ENCODE results near the gene HIVEP2. TPM values are rescaled to one million over a fixed set of nuclear protein-coding genes. Genes with fewer than 3 reads are reported as not detected.

The HIVEP2 gene
- total RNA-seq, 1 experiment from 2014 or later, result 8.3 TPM

DNA sequence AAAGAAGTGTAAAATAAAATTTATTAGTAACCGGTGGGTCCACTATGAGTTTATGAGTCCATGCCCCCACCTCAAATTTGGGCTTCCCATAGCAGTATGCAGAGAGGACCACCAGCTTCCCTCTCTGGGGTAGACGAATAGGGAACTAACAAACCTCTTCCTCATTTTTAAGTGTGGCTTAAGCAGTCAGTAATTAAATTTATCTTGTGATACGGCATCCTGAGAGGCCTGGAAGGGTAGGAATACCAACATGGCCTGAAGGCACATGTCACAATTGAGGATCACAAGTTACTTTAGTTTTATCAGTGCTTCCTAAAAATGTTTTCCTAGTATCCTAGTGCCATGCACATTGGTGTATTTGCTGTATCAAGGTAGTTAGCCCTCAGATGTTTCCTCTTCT, 239.9 kb downstream of the HIVEP2 start:
- no peaks in the 10 kb centered on the region for H3K36me3 ChIP-seq
- no peaks in the 10 kb centered on the region for H3K27me3 ChIP-seq (replicated peaks)
- no peak for DNase-seq (ENCODE audit: low read depth in 1 of 2, low spot score in 2 of 2)
- no peaks in the 10 kb centered on the region for H3K9me3 ChIP-seq (replicated peaks)
- H3K4me3 ChIP-seq, result no peak overlapping the region
- H3K27ac ChIP-seq, result no peak overlapping the region
- no peaks in the 10 kb centered on the region for H3K4me1 ChIP-seq (replicated peaks)

DNA sequence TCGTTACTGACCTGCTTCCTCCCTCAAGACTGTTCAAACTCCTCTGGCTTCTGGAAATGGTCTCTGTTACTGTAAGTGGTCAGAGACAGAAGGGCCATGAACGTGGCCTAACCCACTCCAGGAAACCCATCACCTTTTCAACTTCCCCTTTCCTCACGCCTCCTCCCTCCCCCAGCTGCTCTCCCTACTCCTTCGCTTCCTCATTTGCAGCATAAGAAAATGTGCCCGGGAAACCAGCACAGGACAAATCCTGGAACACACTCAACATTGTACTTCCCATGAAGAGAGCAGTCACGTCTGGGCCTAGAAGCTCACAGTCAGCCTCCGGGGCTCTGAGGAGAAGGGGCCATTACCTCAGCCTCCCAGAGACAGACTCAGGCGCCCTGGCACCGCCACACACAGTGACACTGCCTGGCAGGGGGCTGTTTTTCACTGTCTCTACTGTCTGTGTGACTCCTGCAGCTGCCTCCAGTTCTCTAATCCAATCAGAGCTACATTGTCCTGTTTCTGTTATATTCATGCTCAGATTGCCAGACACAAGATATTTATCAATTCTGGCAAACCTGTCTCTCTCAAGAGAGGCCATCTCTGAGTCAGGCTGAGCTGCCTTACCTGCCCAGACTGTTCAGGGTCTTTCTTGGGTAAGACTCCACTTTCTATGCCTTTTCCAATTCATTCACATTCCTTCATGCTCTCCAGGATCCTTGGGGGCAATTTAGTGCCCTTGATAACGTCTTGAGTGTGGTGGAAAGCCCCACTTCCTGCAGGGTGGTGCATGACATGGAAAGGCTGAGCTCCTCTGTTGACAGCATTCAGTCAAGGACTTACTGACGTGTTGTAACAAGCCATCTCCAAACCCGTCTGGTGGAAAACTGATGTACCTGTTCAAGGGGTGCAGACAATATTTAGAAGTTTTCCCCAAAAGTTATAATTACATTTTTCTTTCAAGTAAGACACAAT, 242.2 kb downstream of the HIVEP2 start:
- H3K4me3 ChIP-seq, result no peak overlapping the region
- no peak overlapping the region for H3K27ac ChIP-seq
- H3K4me1 ChIP-seq (replicated peaks), result no peaks in the 10 kb centered on the region
- no peaks in the 10 kb centered on the region for H3K36me3 ChIP-seq
- no peaks in the 10 kb centered on the region for H3K27me3 ChIP-seq (replicated peaks)
- no peak for DNase-seq (ENCODE audit: low read depth in 1 of 2, low spot score in 2 of 2)
- H3K9me3 ChIP-seq (replicated peaks), result no peaks in the 10 kb centered on the region

Other genes starting within 250 kb of the HIVEP2 start
- gene AIG1, start 115.7 kb upstream of the HIVEP2 start, total RNA-seq (2014; rRNA removed; shearing (Covaris generic)), result 29.9 TPM in 2 replicates